Neural cell (in vitro differentiated cells): Measurements from ENCODE around the gene CST8.

Experiments
- RAD21 ChIP-seq: fragments of 450-650 bp; conservative IDR thresholded peaks from 2 replicates; pipeline ENCODE4 v1.6.1; 2014; ENCODE audit warnings: antibody characterized with exemption, mild to moderate bottlenecking, moderate library complexity
- TF ChIP-seq, protein P1 (sequence below): IDR thresholded peaks from 2 replicates; pipeline ENCODE4 v1.6.1; 2012; ENCODE audit warnings: borderline replicate concordance
- TF ChIP-seq, protein P2 (sequence below): fragments of 450-650 bp; IDR thresholded peaks from 2 replicates; pipeline ENCODE4 v1.5.1; 2014; ENCODE audit warnings: antibody characterized with exemption, mild to moderate bottlenecking, moderate library complexity; ENCODE audit not compliant: poor library complexity, severe bottlenecking

DNA sequence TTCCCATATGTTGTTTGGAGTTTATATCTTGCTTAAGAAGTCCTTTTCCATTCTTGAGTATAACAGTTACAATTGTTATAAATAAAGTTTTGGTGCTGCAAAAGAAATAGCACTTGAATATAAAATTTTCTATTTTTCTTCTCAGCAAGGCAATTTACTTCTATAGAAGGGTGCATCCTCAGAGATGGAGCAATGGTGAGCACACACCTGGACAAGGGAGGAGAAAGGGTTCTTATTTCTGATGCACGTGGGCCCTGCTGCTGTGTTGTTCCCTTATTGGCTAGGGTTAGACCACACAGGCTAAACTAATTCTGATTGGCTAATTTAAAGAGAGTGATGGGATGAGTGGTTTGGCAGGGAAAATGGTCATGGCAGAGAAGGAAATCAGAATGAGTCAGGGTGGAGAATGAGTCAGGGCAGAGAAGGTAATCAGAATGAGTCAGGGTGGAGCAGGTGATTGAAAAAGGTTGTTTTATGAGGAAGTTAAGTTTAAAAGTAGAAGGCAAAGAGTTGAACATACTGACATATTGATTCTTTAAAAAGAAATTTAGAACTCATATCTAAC, 38.0 kb downstream of the CST8 start:
- TF ChIP-seq RAD21, result no peak
- TF ChIP-seq, protein P1, sequence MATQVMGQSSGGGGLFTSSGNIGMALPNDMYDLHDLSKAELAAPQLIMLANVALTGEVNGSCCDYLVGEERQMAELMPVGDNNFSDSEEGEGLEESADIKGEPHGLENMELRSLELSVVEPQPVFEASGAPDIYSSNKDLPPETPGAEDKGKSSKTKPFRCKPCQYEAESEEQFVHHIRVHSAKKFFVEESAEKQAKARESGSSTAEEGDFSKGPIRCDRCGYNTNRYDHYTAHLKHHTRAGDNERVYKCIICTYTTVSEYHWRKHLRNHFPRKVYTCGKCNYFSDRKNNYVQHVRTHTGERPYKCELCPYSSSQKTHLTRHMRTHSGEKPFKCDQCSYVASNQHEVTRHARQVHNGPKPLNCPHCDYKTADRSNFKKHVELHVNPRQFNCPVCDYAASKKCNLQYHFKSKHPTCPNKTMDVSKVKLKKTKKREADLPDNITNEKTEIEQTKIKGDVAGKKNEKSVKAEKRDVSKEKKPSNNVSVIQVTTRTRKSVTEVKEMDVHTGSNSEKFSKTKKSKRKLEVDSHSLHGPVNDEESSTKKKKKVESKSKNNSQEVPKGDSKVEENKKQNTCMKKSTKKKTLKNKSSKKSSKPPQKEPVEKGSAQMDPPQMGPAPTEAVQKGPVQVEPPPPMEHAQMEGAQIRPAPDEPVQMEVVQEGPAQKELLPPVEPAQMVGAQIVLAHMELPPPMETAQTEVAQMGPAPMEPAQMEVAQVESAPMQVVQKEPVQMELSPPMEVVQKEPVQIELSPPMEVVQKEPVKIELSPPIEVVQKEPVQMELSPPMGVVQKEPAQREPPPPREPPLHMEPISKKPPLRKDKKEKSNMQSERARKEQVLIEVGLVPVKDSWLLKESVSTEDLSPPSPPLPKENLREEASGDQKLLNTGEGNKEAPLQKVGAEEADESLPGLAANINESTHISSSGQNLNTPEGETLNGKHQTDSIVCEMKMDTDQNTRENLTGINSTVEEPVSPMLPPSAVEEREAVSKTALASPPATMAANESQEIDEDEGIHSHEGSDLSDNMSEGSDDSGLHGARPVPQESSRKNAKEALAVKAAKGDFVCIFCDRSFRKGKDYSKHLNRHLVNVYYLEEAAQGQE, result no peak
- TF ChIP-seq, protein P2, sequence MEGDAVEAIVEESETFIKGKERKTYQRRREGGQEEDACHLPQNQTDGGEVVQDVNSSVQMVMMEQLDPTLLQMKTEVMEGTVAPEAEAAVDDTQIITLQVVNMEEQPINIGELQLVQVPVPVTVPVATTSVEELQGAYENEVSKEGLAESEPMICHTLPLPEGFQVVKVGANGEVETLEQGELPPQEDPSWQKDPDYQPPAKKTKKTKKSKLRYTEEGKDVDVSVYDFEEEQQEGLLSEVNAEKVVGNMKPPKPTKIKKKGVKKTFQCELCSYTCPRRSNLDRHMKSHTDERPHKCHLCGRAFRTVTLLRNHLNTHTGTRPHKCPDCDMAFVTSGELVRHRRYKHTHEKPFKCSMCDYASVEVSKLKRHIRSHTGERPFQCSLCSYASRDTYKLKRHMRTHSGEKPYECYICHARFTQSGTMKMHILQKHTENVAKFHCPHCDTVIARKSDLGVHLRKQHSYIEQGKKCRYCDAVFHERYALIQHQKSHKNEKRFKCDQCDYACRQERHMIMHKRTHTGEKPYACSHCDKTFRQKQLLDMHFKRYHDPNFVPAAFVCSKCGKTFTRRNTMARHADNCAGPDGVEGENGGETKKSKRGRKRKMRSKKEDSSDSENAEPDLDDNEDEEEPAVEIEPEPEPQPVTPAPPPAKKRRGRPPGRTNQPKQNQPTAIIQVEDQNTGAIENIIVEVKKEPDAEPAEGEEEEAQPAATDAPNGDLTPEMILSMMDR, result no peak
